ENCODE results near the gene P4HA2.

P4HA2 gene

DNA sequence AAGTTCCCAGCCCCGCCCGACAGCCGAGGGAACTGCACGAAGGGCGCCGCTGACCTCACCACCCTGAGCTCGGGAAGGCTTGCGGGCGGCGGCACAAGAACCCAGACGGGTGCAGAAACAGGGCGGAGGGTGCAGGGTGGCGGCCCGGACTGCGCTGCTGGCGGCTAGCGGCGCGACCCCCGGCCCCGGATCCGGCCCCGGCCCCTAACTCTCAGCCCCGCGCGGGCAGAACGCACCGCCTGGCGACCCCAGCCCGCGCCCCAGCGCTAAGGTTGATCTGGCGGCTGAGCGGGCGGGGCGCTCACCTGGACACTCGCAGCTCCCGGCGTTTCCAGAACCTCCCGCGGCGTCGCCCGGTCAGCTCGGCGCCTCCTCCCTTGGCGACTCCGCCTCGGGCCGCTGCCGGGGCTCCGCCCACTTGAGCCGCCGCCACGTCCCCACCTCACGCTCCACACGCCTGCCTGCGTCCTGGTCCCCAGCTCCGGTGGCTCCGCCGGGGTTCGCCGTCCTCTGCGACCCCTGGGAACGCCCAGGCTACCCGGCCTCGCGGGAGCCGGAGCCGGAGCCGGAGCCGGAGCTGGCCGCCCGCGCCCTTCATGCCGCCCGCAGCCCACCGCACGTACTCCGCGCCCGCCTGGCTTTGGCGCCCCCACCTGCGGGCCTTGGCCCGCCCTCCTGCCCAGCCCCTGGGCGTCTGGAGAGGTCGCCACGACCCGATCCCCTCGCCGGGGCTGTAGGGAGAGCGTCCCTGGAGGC lies at the start of gene P4HA2:
TSS of gene P4HA2 (minus strand) at position 369 of the 756 bp plus-strand sequence. CDS start 9,227 bp downstream, outside the sequence.
- peak; percentile 67 for DNase-seq (ENCODE audit: low read depth)
- TF ChIP-seq CTCF (conservative IDR thresholded peaks at IDR 0.05; ENCODE audit: control insufficient read depth, insufficient read depth, low read depth, low read length), result no peak
- H3K4me3 ChIP-seq (ENCODE audit: control insufficient read depth, low read depth, low read length), result peak within 1 kb of the TSS; percentile 67

- H3K4me3 ChIP-seq (ENCODE audit: control insufficient read depth, low read depth, low read length), result no peak overlapping the region
- DNase-seq (ENCODE audit: low read depth), result no peak
- TF ChIP-seq CTCF (conservative IDR thresholded peaks at IDR 0.05; ENCODE audit: control insufficient read depth, insufficient read depth, low read depth, low read length), result no peak
These were observed 49.6 kb upstream of the P4HA2 start for GRCh38 chr5:132277256-132277655.

GRCh38 chr5:132275367-132276220 lies 47.9 kb upstream of the P4HA2 start:
- TF ChIP-seq CTCF (conservative IDR thresholded peaks at IDR 0.05; ENCODE audit: control insufficient read depth, insufficient read depth, low read depth, low read length), result no peak
- H3K4me3 ChIP-seq (ENCODE audit: control insufficient read depth, low read depth, low read length), result no peak overlapping the region
- no peak for DNase-seq (ENCODE audit: low read depth)

DNA sequence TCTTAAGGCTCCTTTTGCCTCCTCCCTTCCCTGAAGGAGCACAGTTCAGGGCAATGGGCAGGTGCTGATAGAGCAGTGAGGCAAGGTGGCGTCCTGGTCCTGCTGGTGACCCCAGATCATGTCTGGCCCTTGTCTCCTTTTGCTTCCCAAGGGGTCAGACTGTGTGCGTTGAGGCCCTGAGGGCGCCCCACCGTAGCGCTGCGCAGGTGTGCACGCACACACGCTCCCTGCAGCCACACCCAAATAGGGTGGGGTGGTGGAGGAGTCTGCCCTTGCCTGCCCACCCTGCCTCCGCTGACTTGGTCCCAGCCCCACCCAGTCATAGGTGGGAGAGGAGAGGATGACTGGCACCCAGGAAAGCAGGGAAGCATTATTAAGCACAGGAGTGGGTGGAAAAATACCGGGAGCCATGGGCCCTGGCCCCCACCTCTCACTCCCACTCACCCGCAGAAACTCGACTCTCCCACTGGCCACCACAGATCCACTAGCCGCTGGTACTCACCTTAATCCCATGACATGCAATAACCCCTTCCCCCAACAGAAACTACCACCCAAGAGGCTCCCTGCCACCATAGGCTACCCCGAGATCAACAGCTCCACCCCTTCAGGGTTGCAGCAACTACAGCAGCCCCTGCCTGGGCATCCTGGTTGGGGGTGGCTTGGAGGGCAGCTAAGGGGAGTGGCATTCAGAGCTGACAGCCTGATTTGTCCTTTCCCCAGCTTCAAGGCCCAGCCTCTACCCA lies 46.6 kb upstream of the P4HA2 start:
- no peak for TF ChIP-seq CTCF (conservative IDR thresholded peaks at IDR 0.05; ENCODE audit: control insufficient read depth, insufficient read depth, low read depth, low read length)
- no peak overlapping the region for H3K4me3 ChIP-seq (ENCODE audit: control insufficient read depth, low read depth, low read length)
- no peak for DNase-seq (ENCODE audit: low read depth)

GRCh38 chr5:132273631-132274030 lies 46.0 kb upstream of the P4HA2 start:
- DNase-seq (ENCODE audit: low read depth), result no peak
- no peak overlapping the region for H3K4me3 ChIP-seq (ENCODE audit: control insufficient read depth, low read depth, low read length)
- no peak for TF ChIP-seq CTCF (conservative IDR thresholded peaks at IDR 0.05; ENCODE audit: control insufficient read depth, insufficient read depth, low read depth, low read length)

All from fibroblast of mammary gland (primary cell).